ENCODE results near the gene TSC22D1. TPM values are rescaled to one million over a fixed set of nuclear protein-coding genes. Genes with fewer than 3 reads are reported as not detected.

TSC22D1 gene
- total and polyA plus RNA-seq, 2 of the 4 experiments (the other 2 are of a cell fraction), result 30.8 to 42.2 TPM

DNA sequence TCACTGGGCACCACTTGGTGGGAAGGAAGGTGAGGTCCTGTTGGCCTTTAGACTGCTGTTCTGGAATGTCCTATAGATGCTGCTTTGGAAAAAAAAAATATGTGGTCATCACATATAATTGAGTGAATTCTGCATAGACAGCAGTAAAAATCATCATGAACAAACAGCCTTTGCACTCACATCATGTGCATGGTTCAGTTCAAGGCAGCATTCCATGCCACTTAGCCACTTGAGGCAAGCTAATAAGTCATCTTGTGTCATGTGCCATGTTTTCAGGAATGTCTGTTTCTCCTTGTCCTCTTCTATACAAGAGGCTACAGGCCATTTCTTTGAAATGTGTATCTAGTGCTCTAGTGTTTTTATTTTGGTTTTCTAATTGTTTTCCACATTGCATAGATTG lies 43.9 kb upstream of the TSC22D1 start:
- H3K4me3 ChIP-seq (ENCODE audit: insufficient read depth, low read depth, low read length), result no peak overlapping the region
- no peak overlapping the region for H2BK15ac ChIP-seq (ENCODE audit: low read depth, low read length)
- no peak overlapping the region for H3K18ac ChIP-seq (ENCODE audit: low read depth, low read length)
- POLR2A ChIA-PET (ENCODE audit: unreplicated experiment), result no interaction called here
- H3K4ac ChIP-seq (ENCODE audit: low read depth, low read length), result no peak overlapping the region
- DNase-seq, result peak; percentile 45
- H3K4me1 ChIP-seq (ENCODE audit: control insufficient read depth, insufficient read depth, low read length), result no peaks in the 10 kb centered on the region; the same call in 1 of the 2 replicates
- no peak overlapping the region for H2AK5ac ChIP-seq (ENCODE audit: low read depth, low read length)
- H2BK20ac ChIP-seq (ENCODE audit: low read depth, low read length), result no peak overlapping the region
- no peak overlapping the region for H3K23ac ChIP-seq (ENCODE audit: low read depth, low read length)
- no peak overlapping the region for H3K56ac ChIP-seq (ENCODE audit: extremely low read depth, insufficient read depth, low read length)
- H3K36me3 ChIP-seq (ENCODE audit: control insufficient read depth, insufficient read depth, low read length), result no peaks in the 10 kb centered on the region
- H3K27me3 ChIP-seq (ENCODE audit: control insufficient read depth, insufficient read depth, low read length), result no peaks in the 10 kb centered on the region
- H3K79me1 ChIP-seq (ENCODE audit: low read depth in 1 of 2, low read length in 2 of 2), result no peaks in the 10 kb centered on the region
- H4K91ac ChIP-seq (ENCODE audit: insufficient read depth, low read depth, low read length), result no peak overlapping the region
- H3K27ac ChIP-seq (ENCODE audit: insufficient read depth, low read length), result no peak overlapping the region
- intact Hi-C loops (cut with micrococcal nuclease), result no loop called here
- H3K9me1 ChIP-seq (ENCODE audit: insufficient read depth, low read length), result no peaks in the 10 kb centered on the region
- no peak overlapping the region for H4K8ac ChIP-seq (ENCODE audit: low read depth in 2 of 2, low read length in 2 of 2)
- no peak overlapping the region for H2BK120ac ChIP-seq (ENCODE audit: low read depth, low read length)
- no peak overlapping the region for H2AK9ac ChIP-seq (replicated peaks; ENCODE audit: low read depth, low read length, poor library complexity)
- CTCF ChIA-PET, result interaction anchor here (1.5 kb wide), 1 partner anchor 28 kb away, joined by 4 read pairs; no protein-coding TSS in a partner anchor
- no peak overlapping the region for H3K4me2 ChIP-seq (ENCODE audit: low read depth, low read length)
- ATAC-seq (ENCODE audit: low read depth), result peak; percentile 51
- peak; percentile 66; the same call in 1 of the 2 replicates for TF ChIP-seq BHLHE40 (IDR thresholded peaks at IDR 0.05; ENCODE audit: low read depth, low read length)
- no peak for TF ChIP-seq POLR2A (IDR thresholded peaks at IDR 0.05; ENCODE audit: low read depth, low read length)
- peak; percentile 53 for TF ChIP-seq MAFK (IDR thresholded peaks at IDR 0.05; ENCODE audit: low read depth, low read length)
- no peak overlapping the region for H4K5ac ChIP-seq (ENCODE audit: low read depth, low read length)
- no peak overlapping the region for H2BK5ac ChIP-seq (ENCODE audit: low read depth, low read length, poor library complexity, severe bottlenecking)
- no peak overlapping the region for H2AFZ ChIP-seq (replicated peaks; ENCODE audit: low read length, poor library complexity)
- BruUV-seq (replicated peaks), result no TSS peak
- in situ Hi-C loops (cut with MboI; ENCODE audit: low sequenced_read_pairs), result no loop called here
- dilution Hi-C loops (cut with HindIII; ENCODE audit: low sequenced_read_pairs, unreplicated experiment), result no loop called here
- H4K20me1 ChIP-seq (ENCODE audit: insufficient read depth, low read length), result no peaks in the 10 kb centered on the region
- H3K9ac ChIP-seq (ENCODE audit: low read depth, low read length), result no peak overlapping the region
- no peaks in the 10 kb centered on the region for H3K9me3 ChIP-seq (ENCODE audit: control insufficient read depth, insufficient read depth, low read length)
- H3K14ac ChIP-seq (replicated peaks; ENCODE audit: low read depth, low read length), result no peak overlapping the region

Data from IMR-90 (cell line).